NB4 (cell line): ENCODE data around the gene SMIM35.

Experiments used
- DNase-seq: peaks from one replicate; pipeline ENCODE4 v3.0.0; 2010; ENCODE audit warnings: low read depth
- H3K4me3 ChIP-seq: one replicate; pipeline ENCODE4 v1.5.1; 2011; ENCODE audit warnings: mild to moderate bottlenecking, low read depth, low read length, moderate library complexity
- MAX ChIP-seq: IDR thresholded peaks from 2 replicates; pipeline ENCODE4 v1.6.1; 2011; ENCODE audit warnings: low read depth, low read length
- MYC ChIP-seq: IDR thresholded peaks from 2 replicates; pipeline ENCODE4 v1.6.1; 2011; ENCODE audit warnings: low read depth, low read length
- POLR2A ChIP-seq: IDR thresholded peaks from 2 replicates; pipeline ENCODE4 v1.6.1; 2011; ENCODE audit warnings: mild to moderate bottlenecking; ENCODE audit not compliant: insufficient read length; ENCODE audit errors: extremely low read depth
- TF ChIP-seq, protein P1 (sequence below): IDR thresholded peaks from one replicate; pipeline ENCODE4 v1.5.1; 2012; ENCODE audit warnings: low read depth, low read length

Gene SMIM35

DNA sequence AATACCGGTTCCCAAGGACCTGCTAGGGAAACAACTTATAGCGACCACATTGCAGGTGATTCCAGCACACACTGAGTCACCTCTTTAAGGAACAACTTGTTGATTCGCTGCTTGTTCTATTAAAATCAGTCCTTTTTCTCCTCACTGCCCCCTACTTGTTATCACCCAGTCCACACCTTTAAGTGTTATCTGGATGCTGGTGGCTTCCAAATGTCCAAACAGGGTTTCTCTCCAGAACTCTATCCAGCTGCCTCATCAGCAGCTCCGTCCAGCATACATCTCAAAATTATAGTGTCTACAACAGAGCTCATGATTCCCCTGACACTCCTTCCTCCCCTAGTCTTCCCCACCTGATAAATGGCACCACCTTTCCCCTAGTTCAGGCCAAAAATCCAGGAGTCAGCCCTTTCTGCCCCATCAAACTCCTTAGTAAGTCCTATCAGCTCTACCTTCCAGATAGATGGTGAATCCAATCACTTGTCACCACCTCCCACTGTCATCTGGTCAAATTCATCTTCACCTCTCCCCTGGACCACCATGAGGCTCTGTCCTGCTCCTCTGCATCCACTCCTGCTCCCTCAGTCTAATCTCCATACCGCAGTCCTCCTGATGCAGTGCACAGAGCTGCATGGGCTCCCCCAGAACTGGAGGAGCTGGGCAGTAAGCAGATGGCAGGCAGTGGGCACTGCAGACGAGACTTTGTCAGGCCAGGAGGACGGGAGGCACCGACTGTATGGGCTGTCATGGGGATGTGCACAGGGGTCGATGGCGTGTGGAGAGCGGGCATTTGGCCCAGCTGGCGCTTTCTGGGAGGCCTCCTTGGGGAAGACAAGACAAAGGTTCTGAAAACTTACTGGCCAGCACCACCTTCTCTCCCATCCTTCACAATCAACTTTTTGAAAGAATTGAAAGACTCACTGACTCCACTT lies 81.3 kb downstream of the SMIM35 start:
- TF ChIP-seq MAX (no peak), POLR2A (no peak), MYC (no peak)
- TF ChIP-seq, protein P1, sequence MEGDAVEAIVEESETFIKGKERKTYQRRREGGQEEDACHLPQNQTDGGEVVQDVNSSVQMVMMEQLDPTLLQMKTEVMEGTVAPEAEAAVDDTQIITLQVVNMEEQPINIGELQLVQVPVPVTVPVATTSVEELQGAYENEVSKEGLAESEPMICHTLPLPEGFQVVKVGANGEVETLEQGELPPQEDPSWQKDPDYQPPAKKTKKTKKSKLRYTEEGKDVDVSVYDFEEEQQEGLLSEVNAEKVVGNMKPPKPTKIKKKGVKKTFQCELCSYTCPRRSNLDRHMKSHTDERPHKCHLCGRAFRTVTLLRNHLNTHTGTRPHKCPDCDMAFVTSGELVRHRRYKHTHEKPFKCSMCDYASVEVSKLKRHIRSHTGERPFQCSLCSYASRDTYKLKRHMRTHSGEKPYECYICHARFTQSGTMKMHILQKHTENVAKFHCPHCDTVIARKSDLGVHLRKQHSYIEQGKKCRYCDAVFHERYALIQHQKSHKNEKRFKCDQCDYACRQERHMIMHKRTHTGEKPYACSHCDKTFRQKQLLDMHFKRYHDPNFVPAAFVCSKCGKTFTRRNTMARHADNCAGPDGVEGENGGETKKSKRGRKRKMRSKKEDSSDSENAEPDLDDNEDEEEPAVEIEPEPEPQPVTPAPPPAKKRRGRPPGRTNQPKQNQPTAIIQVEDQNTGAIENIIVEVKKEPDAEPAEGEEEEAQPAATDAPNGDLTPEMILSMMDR, result no peak
- H3K4me3 ChIP-seq, result no peak overlapping the region
- no peak for DNase-seq

DNA sequence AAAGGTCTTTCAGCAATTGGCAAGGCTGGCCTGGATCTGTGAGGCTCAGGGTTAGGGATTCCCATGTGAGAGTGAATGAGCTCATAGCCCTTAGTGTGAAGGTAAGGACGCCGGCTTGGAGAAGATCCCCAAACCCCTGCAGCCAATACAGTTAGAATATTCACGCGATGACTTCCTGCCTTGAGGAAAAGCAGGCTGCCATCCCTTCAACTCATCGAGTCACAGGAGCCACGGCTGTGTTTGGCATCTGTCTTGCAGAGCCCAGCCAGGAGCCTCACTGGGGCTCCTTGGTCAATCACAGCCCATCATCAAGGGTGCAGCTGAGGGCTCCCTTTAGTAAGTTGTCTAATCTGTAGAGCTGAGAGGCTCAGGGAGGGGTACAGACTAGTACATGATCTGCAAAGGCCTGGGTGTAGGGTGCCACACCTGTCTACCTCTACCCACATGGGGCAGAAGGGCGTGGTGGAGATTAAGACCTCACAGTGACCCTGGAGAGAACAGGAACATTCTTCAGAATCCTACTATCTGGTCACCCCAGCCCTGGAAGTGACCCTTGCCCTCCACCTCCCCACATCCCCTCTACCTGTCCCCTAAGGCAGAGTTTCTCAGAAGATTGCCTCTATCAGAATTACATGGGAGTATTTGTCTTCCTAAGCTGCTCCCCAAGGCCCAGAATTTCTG lies 82.1 kb downstream of the SMIM35 start:
- no peak for TF ChIP-seq MAX
- TF ChIP-seq, protein P1, result no peak
- no peak for TF ChIP-seq POLR2A
- no peak for TF ChIP-seq MYC
- H3K4me3 ChIP-seq, result no peak overlapping the region
- no peak for DNase-seq

GRCh38 chr11:118003456-118003855 lies 83.3 kb downstream of the SMIM35 start:
- H3K4me3 ChIP-seq, result no peak overlapping the region
- no peak for DNase-seq
- TF ChIP-seq, protein P1, result no peak
- TF ChIP-seq MAX (no peak), MYC (no peak), POLR2A (no peak)

DNA sequence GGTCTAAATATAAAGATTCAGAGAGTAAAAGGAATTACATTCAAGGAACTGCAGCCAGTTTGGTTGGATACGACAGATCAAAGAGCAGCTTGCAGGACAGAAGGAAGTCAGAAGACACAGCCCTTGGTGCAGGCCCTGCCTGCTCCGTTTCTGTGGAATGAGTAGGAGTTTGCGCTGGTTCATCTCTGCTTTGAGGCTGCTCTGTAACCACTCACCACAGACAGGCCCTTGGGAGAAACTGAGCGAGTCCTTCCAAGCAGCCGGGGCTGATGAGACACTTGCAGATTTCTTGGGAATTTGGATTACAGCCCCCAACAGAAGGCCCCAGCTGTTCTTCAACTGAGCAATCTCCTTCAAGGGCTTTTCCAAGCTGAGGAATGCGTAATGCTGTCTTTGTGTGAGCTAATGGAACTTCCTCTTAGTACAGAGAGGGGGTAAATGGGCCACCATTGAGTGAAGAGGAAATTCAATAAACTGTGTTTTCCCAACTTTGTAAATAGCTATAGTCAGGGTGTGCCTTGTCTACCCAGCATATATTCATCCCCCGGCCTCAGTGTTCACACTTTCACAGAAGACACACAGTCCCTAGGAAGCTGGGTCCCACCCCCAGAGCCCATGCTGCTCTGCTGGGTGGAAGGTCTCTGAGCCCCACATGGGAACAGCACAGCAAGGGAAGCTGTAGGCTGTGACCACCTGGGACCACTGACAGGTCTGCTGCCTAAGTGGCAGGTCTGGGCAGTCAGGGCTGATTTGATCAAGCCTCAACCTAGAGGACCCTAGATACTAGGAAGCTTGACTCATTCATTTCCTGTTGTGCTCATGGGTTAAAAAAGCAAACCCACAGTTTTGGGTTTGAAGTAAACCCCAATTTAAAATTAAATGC lies 84.0 kb downstream of the SMIM35 start:
- DNase-seq, result peak; percentile 85
- no peak overlapping the region for H3K4me3 ChIP-seq
- TF ChIP-seq MAX, result no peak
- no peak for TF ChIP-seq POLR2A
- TF ChIP-seq MYC, result no peak
- TF ChIP-seq, protein P1, result no peak

- DNase-seq, result no peak
- TF ChIP-seq MYC (no peak), MAX (no peak), POLR2A (no peak)
- TF ChIP-seq, protein P1, result no peak
Observed at GRCh38 chr11:118002010-118002540, 84.7 kb downstream of the SMIM35 start.

More at GRCh38 chr11:118002010-118002540, 84.7 kb downstream of the SMIM35 start:
- no peak overlapping the region for H3K4me3 ChIP-seq
